C4-2B (cell line): ENCODE results near the gene IGFL2.

ENCODE experiments used
- CTCF ChIP-seq: fragments of 450-650 bp; conservative IDR thresholded peaks from 2 replicates; pipeline ENCODE4 v1.5.1; 2017; ENCODE audit warnings: mild to moderate bottlenecking
- ZFX ChIP-seq: fragments of 450-650 bp; IDR thresholded peaks from 2 replicates; pipeline ENCODE4 v1.6.1; 2017

GRCh38 chr19:46137915-46138473 lies 10.0 kb upstream of the IGFL2 start:
- TF ChIP-seq CTCF (no peak), ZFX (no peak)
